ENCODE measurements around the gene RND1.
A peak's percentile ranks its signal among the peaks of the same experiment; 100 is the strongest.

RND1 gene

DNA sequence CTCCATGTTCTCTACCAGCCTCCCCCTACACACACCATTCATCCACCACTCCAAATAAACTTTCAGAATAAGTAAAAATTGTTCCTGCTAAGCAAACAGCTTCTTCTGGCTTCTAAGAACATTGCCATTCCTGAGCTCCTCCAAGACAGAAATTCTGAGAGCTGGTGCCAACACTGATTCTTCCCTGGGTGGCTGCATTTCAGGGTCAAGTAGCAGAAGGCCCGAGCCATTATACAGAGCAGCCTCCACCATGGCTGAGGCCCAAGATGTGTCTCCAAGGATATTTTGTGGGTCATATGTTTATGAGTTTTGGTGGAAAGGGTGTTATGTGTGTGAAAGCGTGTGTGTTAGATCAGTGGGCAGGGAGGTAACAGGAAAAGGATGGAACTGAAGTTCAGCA lies 3.5 kb upstream of the RND1 start:
- no peak overlapping the region for H3K4ac ChIP-seq (ENCODE audit: low read depth in 1 of 2, low read length in 2 of 2)
- peaks cover 9% of the 10 kb centered on the region for H3K4me1 ChIP-seq (ENCODE audit: control insufficient read depth, insufficient read depth, low read depth, low read length)
- H2AK5ac ChIP-seq (ENCODE audit: low read length, severe bottlenecking), result no peak overlapping the region
- H2BK120ac ChIP-seq (ENCODE audit: low read depth, low read length), result no peak overlapping the region
- no peak overlapping the region for H2AFZ ChIP-seq (ENCODE audit: low read depth, low read length)
- no peak overlapping the region for H3K14ac ChIP-seq (ENCODE audit: low read length in 2 of 2)
- no peak overlapping the region for H2BK15ac ChIP-seq (ENCODE audit: low read depth, poor library complexity, severe bottlenecking)
- H3K27me3 ChIP-seq (ENCODE audit: control insufficient read depth in 1 of 2, insufficient read depth in 1 of 2, low read length in 2 of 2), result peaks cover 21 to 28% of the 10 kb centered on the region in 2 experiments
- H4K91ac ChIP-seq (ENCODE audit: low read length), result no peak overlapping the region
- H3K4me2 ChIP-seq (ENCODE audit: low read length, poor library complexity, severe bottlenecking), result no peak overlapping the region
- H3K27ac ChIP-seq (ENCODE audit: low read length, poor library complexity, severe bottlenecking), result no peak overlapping the region
- H2BK5ac ChIP-seq (ENCODE audit: low read depth, low read length, poor library complexity, severe bottlenecking), result no peak overlapping the region
- H2BK12ac ChIP-seq (ENCODE audit: low read length in 2 of 2), result no peak overlapping the region
- no peaks in the 10 kb centered on the region for H3K79me1 ChIP-seq (replicated peaks; ENCODE audit: low read length, poor library complexity, severe bottlenecking)
- WGBS, result 82% methylated on average over 2 of the region's 2 CpGs
- H3K4me3 ChIP-seq (ENCODE audit: insufficient read depth in 1 of 2, low read depth in 1 of 2, low read length in 2 of 2), result no peak overlapping the region
- no peaks in the 10 kb centered on the region for H3K36me3 ChIP-seq (ENCODE audit: control insufficient read depth in 1 of 2, insufficient read depth in 2 of 2, low read depth in 1 of 2, low read length in 2 of 2)
- H4K8ac ChIP-seq (ENCODE audit: low read length), result no peak overlapping the region
- H3K9me3 ChIP-seq (ENCODE audit: control insufficient read depth, low read length), result no peaks in the 10 kb centered on the region
- H3K18ac ChIP-seq (ENCODE audit: low read depth in 1 of 2, low read length in 2 of 2), result no peak overlapping the region
- no peak overlapping the region for H3K9ac ChIP-seq (ENCODE audit: low read length)
- no peak overlapping the region for H3K23ac ChIP-seq (ENCODE audit: low read length in 2 of 2)
- DNase-seq, result no peak

DNA sequence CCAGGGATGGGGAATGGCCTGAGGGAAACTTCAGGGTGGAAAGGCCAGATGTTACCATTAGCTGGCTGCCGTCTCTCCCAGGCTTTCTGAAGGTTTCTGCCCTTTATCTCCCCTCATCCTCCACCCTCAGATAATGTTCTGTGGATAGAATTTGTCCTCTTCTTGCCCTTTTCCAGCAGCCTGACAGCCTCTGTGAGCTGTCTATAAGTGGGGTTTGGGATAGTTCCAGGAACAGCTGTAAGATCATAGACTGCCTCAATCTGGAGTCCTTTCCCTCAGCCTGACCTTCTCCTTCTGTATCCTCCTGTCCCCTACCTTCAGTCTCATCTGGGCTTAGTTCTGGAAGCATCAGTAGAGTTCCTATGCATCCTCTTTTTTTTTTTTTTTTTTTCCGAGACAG lies 2.8 kb upstream of the RND1 start:
- Histone ChIP-seq H3K9ac (ENCODE audit: low read length) (no peak overlapping the region), H3K23ac (ENCODE audit: low read length in 2 of 2) (no peak overlapping the region), H3K27ac (ENCODE audit: low read length, poor library complexity, severe bottlenecking) (no peak overlapping the region), H3K14ac (ENCODE audit: low read length in 2 of 2) (no peak overlapping the region), H4K91ac (ENCODE audit: low read length) (no peak overlapping the region), H3K79me1 (replicated peaks; ENCODE audit: low read length, poor library complexity, severe bottlenecking) (no peaks in the 10 kb centered on the region), H2BK15ac (ENCODE audit: low read depth, poor library complexity, severe bottlenecking) (no peak overlapping the region), H2AK5ac (ENCODE audit: low read length, severe bottlenecking) (no peak overlapping the region), H4K8ac (ENCODE audit: low read length) (no peak overlapping the region), H3K18ac (ENCODE audit: low read depth in 1 of 2, low read length in 2 of 2) (no peak overlapping the region), H3K4ac (ENCODE audit: low read depth in 1 of 2, low read length in 2 of 2) (no peak overlapping the region), H3K27me3 (ENCODE audit: control insufficient read depth in 1 of 2, insufficient read depth in 1 of 2, low read length in 2 of 2) (peaks cover 28 to 36% of the 10 kb centered on the region in 2 experiments), H2BK12ac (ENCODE audit: low read length in 2 of 2) (no peak overlapping the region), H2BK120ac (ENCODE audit: low read depth, low read length) (no peak overlapping the region), H3K4me1 (ENCODE audit: control insufficient read depth, insufficient read depth, low read depth, low read length) (peaks cover 9% of the 10 kb centered on the region), H2BK5ac (ENCODE audit: low read depth, low read length, poor library complexity, severe bottlenecking) (no peak overlapping the region), H3K9me3 (ENCODE audit: control insufficient read depth, low read length) (no peaks in the 10 kb centered on the region), H3K36me3 (ENCODE audit: control insufficient read depth in 1 of 2, insufficient read depth in 2 of 2, low read depth in 1 of 2, low read length in 2 of 2) (no peaks in the 10 kb centered on the region), H3K4me2 (ENCODE audit: low read length, poor library complexity, severe bottlenecking) (no peak overlapping the region), H2AFZ (ENCODE audit: low read depth, low read length) (no peak overlapping the region), H3K4me3 (ENCODE audit: insufficient read depth in 1 of 2, low read depth in 1 of 2, low read length in 2 of 2) (no peak overlapping the region)
- WGBS, result 95% methylated on average over 1 of the region's 2 CpGs
- DNase-seq, result no peak

- H3K79me1 ChIP-seq (replicated peaks; ENCODE audit: low read length, poor library complexity, severe bottlenecking), result no peaks in the 10 kb centered on the region
- H2AK5ac ChIP-seq (ENCODE audit: low read length, severe bottlenecking), result no peak overlapping the region
- H2BK15ac ChIP-seq (ENCODE audit: low read depth, poor library complexity, severe bottlenecking), result no peak overlapping the region
- H2BK120ac ChIP-seq (ENCODE audit: low read depth, low read length), result no peak overlapping the region
- no peak for DNase-seq
- WGBS, result 53% methylated on average over 3 of the region's 6 CpGs
- no peak overlapping the region for H3K14ac ChIP-seq (ENCODE audit: low read length in 2 of 2)
- peak overlapping the region in 1 of 2 experiments; percentile 88 for H3K4me3 ChIP-seq (ENCODE audit: insufficient read depth in 1 of 2, low read depth in 1 of 2, low read length in 2 of 2)
- no peak overlapping the region for H2AFZ ChIP-seq (ENCODE audit: low read depth, low read length)
- no peak overlapping the region for H3K27ac ChIP-seq (ENCODE audit: low read length, poor library complexity, severe bottlenecking)
- H3K9me3 ChIP-seq (ENCODE audit: control insufficient read depth, low read length), result no peaks in the 10 kb centered on the region
- H3K18ac ChIP-seq (ENCODE audit: low read depth in 1 of 2, low read length in 2 of 2), result peak overlapping the region in 1 of 2 experiments; percentile 11
- H3K27me3 ChIP-seq (ENCODE audit: control insufficient read depth in 1 of 2, insufficient read depth in 1 of 2, low read length in 2 of 2), result peaks cover 42 to 43% of the 10 kb centered on the region in 2 experiments
- H3K9ac ChIP-seq (ENCODE audit: low read length), result peak overlapping the region; percentile 64
- H3K36me3 ChIP-seq (ENCODE audit: control insufficient read depth in 1 of 2, insufficient read depth in 2 of 2, low read depth in 1 of 2, low read length in 2 of 2), result no peaks in the 10 kb centered on the region
- no peak overlapping the region for H4K8ac ChIP-seq (ENCODE audit: low read length)
- no peak overlapping the region for H2BK5ac ChIP-seq (ENCODE audit: low read depth, low read length, poor library complexity, severe bottlenecking)
- no peak overlapping the region for H4K91ac ChIP-seq (ENCODE audit: low read length)
- H2BK12ac ChIP-seq (ENCODE audit: low read length in 2 of 2), result no peak overlapping the region
- peak overlapping the region; percentile 55 for H3K4me2 ChIP-seq (ENCODE audit: low read length, poor library complexity, severe bottlenecking)
- H3K4me1 ChIP-seq (ENCODE audit: control insufficient read depth, insufficient read depth, low read depth, low read length), result peaks cover 9% of the 10 kb centered on the region
- no peak overlapping the region for H3K23ac ChIP-seq (ENCODE audit: low read length in 2 of 2)
- H3K4ac ChIP-seq (ENCODE audit: low read depth in 1 of 2, low read length in 2 of 2), result no peak overlapping the region
These were observed 512 bp upstream of the RND1 start for GRCh38 chr12:48866052-48866711.

- Histone ChIP-seq H2BK5ac (ENCODE audit: low read depth, low read length, poor library complexity, severe bottlenecking) (no peak overlapping the region), H2BK12ac (ENCODE audit: low read length in 2 of 2) (no peak overlapping the region), H3K4ac (ENCODE audit: low read depth in 1 of 2, low read length in 2 of 2) (no peak overlapping the region), H4K91ac (ENCODE audit: low read length) (no peak overlapping the region), H3K9ac (ENCODE audit: low read length) (no peak overlapping the region), H3K4me2 (ENCODE audit: low read length, poor library complexity, severe bottlenecking) (no peak overlapping the region), H3K27me3 (ENCODE audit: control insufficient read depth in 1 of 2, insufficient read depth in 1 of 2, low read length in 2 of 2) (peaks cover 43 to 45% of the 10 kb centered on the region in 2 experiments), H2BK120ac (ENCODE audit: low read depth, low read length) (no peak overlapping the region), H2AK5ac (ENCODE audit: low read length, severe bottlenecking) (no peak overlapping the region), H3K4me3 (ENCODE audit: insufficient read depth in 1 of 2, low read depth in 1 of 2, low read length in 2 of 2) (no peak overlapping the region), H3K18ac (ENCODE audit: low read depth in 1 of 2, low read length in 2 of 2) (no peak overlapping the region), H3K14ac (ENCODE audit: low read length in 2 of 2) (no peak overlapping the region), H3K23ac (ENCODE audit: low read length in 2 of 2) (no peak overlapping the region), H3K9me3 (ENCODE audit: control insufficient read depth, low read length) (no peaks in the 10 kb centered on the region), H2BK15ac (ENCODE audit: low read depth, poor library complexity, severe bottlenecking) (no peak overlapping the region), H3K79me1 (replicated peaks; ENCODE audit: low read length, poor library complexity, severe bottlenecking) (no peaks in the 10 kb centered on the region), H3K4me1 (ENCODE audit: control insufficient read depth, insufficient read depth, low read depth, low read length) (peaks cover 9% of the 10 kb centered on the region), H4K8ac (ENCODE audit: low read length) (no peak overlapping the region), H3K36me3 (ENCODE audit: control insufficient read depth in 1 of 2, insufficient read depth in 2 of 2, low read depth in 1 of 2, low read length in 2 of 2) (no peaks in the 10 kb centered on the region), H2AFZ (ENCODE audit: low read depth, low read length) (no peak overlapping the region), H3K27ac (ENCODE audit: low read length, poor library complexity, severe bottlenecking) (no peak overlapping the region)
- no peak for DNase-seq
- 45% methylated on average over 4 of the region's 4 CpGs for WGBS
These were observed 2.4 kb downstream of the RND1 start for GRCh38 chr12:48863291-48863690.

Measured in mesenchymal stem cell (in vitro differentiated cells and primary cell).